ENCODE results near the gene LRRFIP2. TPM values are rescaled to one million over a fixed set of nuclear protein-coding genes. Genes with fewer than 3 reads are reported as not detected.
A peak's percentile ranks its signal among the peaks of the same experiment; 100 is the strongest.

The LRRFIP2 gene
- total and polyA plus RNA-seq, 2 experiments from 2014 or later: 77.6 to 77.7 TPM

DNA sequence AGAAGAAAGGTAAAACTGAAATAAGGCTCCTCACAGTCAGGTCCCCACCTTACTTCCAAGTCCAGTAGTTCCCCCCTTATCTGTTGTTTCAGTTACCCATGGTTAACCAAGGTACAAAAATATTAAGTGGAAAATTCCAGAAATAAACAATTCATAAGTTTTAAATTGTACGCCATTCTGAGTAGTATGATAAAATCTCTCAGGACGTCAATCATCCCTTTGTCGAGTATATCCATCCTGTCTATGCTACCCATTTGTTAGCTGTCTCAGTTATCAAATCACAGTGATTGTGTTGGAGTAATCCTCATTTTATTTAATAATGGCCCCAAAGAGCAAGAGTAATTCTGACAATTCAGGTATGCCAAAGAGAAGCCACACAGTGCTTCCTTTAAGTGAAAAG, 43.9 kb downstream of the LRRFIP2 start:
- H3K27me3 ChIP-seq (replicated peaks; ENCODE audit: insufficient read depth): no peaks in the 10 kb centered on the region
- DNase-seq: no peak
- peaks cover 35% of the 10 kb centered on the region for H3F3A ChIP-seq (ENCODE audit: insufficient read depth)
- no peak overlapping the region for H3K9ac ChIP-seq
- no peaks in the 10 kb centered on the region for H3K9me2 ChIP-seq (ENCODE audit: insufficient read depth)
- no peak overlapping the region for H2AFZ ChIP-seq
- WGBS, 2 experiments (ENCODE audit: low coverage in 1 of 2, low lambda C conversion rate in 2 of 2, missing lambda C conversion rate in 2 of 2): 91 to 94% methylated on average over 3 of the region's 3 CpGs
- in situ Hi-C loops (cut with MboI): no loop called here
- no peaks in the 10 kb centered on the region for H3K9me3 ChIP-seq (ENCODE audit: low read depth)
- peak overlapping the region; percentile 55 for H3K27ac ChIP-seq
- peak overlapping the region; percentile 10 for H3K4me2 ChIP-seq (ENCODE audit: unreplicated experiment)
- TF ChIP-seq EZH2 (IDR thresholded peaks at IDR 0.05; ENCODE audit: insufficient read depth, poor library complexity, severe bottlenecking) (no peak), EZH2phosphoT487 (IDR thresholded peaks at IDR 0.05; ENCODE audit: insufficient read depth, low read depth) (no peak)
- H3K4me1 ChIP-seq (ENCODE audit: insufficient read depth): peaks cover 41% of the 10 kb centered on the region
- no peak overlapping the region for H3K4me3 ChIP-seq
- no peaks in the 10 kb centered on the region for H4K20me1 ChIP-seq (ENCODE audit: insufficient read depth)
- H3K36me3 ChIP-seq (ENCODE audit: low read depth): no peaks in the 10 kb centered on the region
- peaks cover 100% of the 10 kb centered on the region for H3K79me2 ChIP-seq (ENCODE audit: insufficient read depth)

DNA sequence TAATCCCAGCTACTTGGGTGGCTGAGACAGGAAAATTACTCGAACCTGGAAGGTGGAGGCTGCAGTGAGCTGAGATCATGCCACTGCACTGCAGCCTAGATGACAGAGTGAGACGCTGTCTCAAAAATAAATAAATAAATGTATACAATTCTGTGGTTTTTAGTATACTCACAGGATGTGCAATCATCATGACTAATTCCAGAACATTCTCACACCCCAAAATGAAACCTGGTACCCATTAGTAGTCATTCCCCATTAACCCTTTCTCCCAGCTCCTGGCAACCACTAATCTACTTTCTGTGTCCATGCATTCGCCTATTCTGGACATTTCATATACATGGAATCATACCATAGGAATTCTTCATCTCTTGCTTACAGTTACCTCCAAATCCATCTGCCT, 44.5 kb downstream of the LRRFIP2 start:
- no peaks in the 10 kb centered on the region for H3K27me3 ChIP-seq (replicated peaks; ENCODE audit: insufficient read depth)
- H3K27ac ChIP-seq: peak overlapping the region; percentile 55
- H4K20me1 ChIP-seq (ENCODE audit: insufficient read depth): no peaks in the 10 kb centered on the region
- peak; percentile 69 for DNase-seq
- H3K4me1 ChIP-seq (ENCODE audit: insufficient read depth): peaks cover 37% of the 10 kb centered on the region
- no peak overlapping the region for H3K9ac ChIP-seq
- H3K4me3 ChIP-seq: no peak overlapping the region
- H3K9me2 ChIP-seq (ENCODE audit: insufficient read depth): no peaks in the 10 kb centered on the region
- peaks cover 100% of the 10 kb centered on the region for H3K79me2 ChIP-seq (ENCODE audit: insufficient read depth)
- peaks cover 32% of the 10 kb centered on the region for H3F3A ChIP-seq (ENCODE audit: insufficient read depth)
- H2AFZ ChIP-seq: no peak overlapping the region
- 26 to 27% methylated on average over 3 of the region's 3 CpGs for WGBS, 2 experiments (ENCODE audit: low coverage in 1 of 2, low lambda C conversion rate in 2 of 2, missing lambda C conversion rate in 2 of 2)
- peak overlapping the region; percentile 10 for H3K4me2 ChIP-seq (ENCODE audit: unreplicated experiment)
- no peaks in the 10 kb centered on the region for H3K9me3 ChIP-seq (ENCODE audit: low read depth)
- in situ Hi-C loops (cut with MboI): no loop called here
- no peaks in the 10 kb centered on the region for H3K36me3 ChIP-seq (ENCODE audit: low read depth)
- TF ChIP-seq EZH2phosphoT487 (IDR thresholded peaks at IDR 0.05; ENCODE audit: insufficient read depth, low read depth): no peak
- TF ChIP-seq EZH2 (IDR thresholded peaks at IDR 0.05; ENCODE audit: insufficient read depth, poor library complexity, severe bottlenecking): no peak

DNA sequence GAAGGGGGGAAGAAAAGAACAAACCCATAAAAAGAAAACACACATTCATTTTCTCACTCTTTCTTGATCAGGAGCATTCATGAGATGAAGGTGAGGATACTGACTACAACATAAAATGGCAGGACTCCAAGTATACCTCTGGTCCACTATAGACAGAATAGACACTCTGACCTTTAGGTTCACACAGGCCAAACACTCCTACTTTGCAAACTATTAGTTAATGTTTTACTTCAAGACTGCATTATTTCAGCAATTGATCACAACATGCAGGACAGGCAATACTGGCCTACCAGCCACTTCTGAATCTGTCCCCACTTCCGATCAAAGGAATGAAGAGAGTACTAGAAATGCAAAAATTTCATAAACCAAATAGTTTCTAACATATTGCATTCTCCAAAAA, 47.0 kb downstream of the LRRFIP2 start:
- in situ Hi-C loops (cut with MboI): no loop called here
- Histone ChIP-seq H2AFZ (no peak overlapping the region), H3K4me2 (ENCODE audit: unreplicated experiment) (no peak overlapping the region), H3K9me2 (ENCODE audit: insufficient read depth) (no peaks in the 10 kb centered on the region), H3K9me3 (ENCODE audit: low read depth) (no peaks in the 10 kb centered on the region), H3K4me1 (ENCODE audit: insufficient read depth) (peaks cover 30% of the 10 kb centered on the region), H3K27me3 (replicated peaks; ENCODE audit: insufficient read depth) (no peaks in the 10 kb centered on the region), H3K36me3 (ENCODE audit: low read depth) (no peaks in the 10 kb centered on the region), H3K79me2 (ENCODE audit: insufficient read depth) (peaks cover 100% of the 10 kb centered on the region), H3K9ac (no peak overlapping the region), H3F3A (ENCODE audit: insufficient read depth) (peaks cover 28% of the 10 kb centered on the region), H3K4me3 (no peak overlapping the region), H3K27ac (no peak overlapping the region), H4K20me1 (ENCODE audit: insufficient read depth) (no peaks in the 10 kb centered on the region)
- TF ChIP-seq EZH2 (IDR thresholded peaks at IDR 0.05; ENCODE audit: insufficient read depth, poor library complexity, severe bottlenecking): no peak
- TF ChIP-seq EZH2phosphoT487 (IDR thresholded peaks at IDR 0.05; ENCODE audit: insufficient read depth, low read depth): no peak
- 100% methylated on average over 1 of the region's 1 CpG for WGBS, 2 experiments (ENCODE audit: low coverage in 1 of 2, low lambda C conversion rate in 2 of 2, missing lambda C conversion rate in 2 of 2)
- no peak for DNase-seq

DNA sequence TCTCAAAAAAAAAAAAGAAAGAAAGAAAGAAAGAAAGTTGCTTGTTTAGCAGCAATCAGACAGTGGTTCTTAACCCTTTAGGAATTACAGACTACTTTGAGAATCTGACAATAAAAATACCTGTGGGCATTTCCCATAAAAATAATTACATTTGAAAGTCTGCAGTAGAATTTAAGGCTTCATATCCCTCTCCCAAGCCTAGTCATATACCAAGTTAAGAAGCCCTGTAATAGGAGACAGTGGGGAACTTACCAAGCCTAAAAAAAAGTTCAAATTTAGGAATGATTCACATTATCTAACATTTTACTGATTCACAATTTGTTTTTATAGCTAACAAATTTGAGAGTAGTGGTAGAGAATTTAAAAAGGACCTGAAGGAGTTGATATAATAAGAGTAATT, 47.5 kb downstream of the LRRFIP2 start:
- Histone ChIP-seq H3K79me2 (ENCODE audit: insufficient read depth) (peaks cover 100% of the 10 kb centered on the region), H3K27ac (no peak overlapping the region)
- no peak for DNase-seq

More for the DNA sequence above, 47.5 kb downstream of the LRRFIP2 start:
- no peaks in the 10 kb centered on the region for H3K9me2 ChIP-seq (ENCODE audit: insufficient read depth)
- H3K27me3 ChIP-seq (replicated peaks; ENCODE audit: insufficient read depth): no peaks in the 10 kb centered on the region
- H2AFZ ChIP-seq: no peak overlapping the region
- H3K9ac ChIP-seq: no peak overlapping the region
- no peak overlapping the region for H3K4me3 ChIP-seq
- in situ Hi-C loops (cut with MboI): no loop called here
- peaks cover 25% of the 10 kb centered on the region for H3K4me1 ChIP-seq (ENCODE audit: insufficient read depth)
- peaks cover 24% of the 10 kb centered on the region for H3F3A ChIP-seq (ENCODE audit: insufficient read depth)
- no peaks in the 10 kb centered on the region for H4K20me1 ChIP-seq (ENCODE audit: insufficient read depth)
- H3K4me2 ChIP-seq (ENCODE audit: unreplicated experiment): no peak overlapping the region
- TF ChIP-seq EZH2phosphoT487 (IDR thresholded peaks at IDR 0.05; ENCODE audit: insufficient read depth, low read depth): no peak
- TF ChIP-seq EZH2 (IDR thresholded peaks at IDR 0.05; ENCODE audit: insufficient read depth, poor library complexity, severe bottlenecking): no peak
- no peaks in the 10 kb centered on the region for H3K9me3 ChIP-seq (ENCODE audit: low read depth)
- H3K36me3 ChIP-seq (ENCODE audit: low read depth): no peaks in the 10 kb centered on the region

Data from GM23248 (cell line).